K562 (cell line): ENCODE measurements around the gene PDE2A. TPM values are rescaled to one million over a fixed set of nuclear protein-coding genes. Genes with fewer than 3 reads are reported as not detected.
A peak's percentile ranks its signal among the peaks of the same experiment; 100 is the strongest.

ENCODE experiments used
- ATF2 ChIP-seq: sonication (generic); formaldehyde crosslinking; IDR thresholded peaks from 2 replicates; pipeline ENCODE4 v1.8.1; 2022; ENCODE audit warnings: missing genetic modification reagents
- ELF1 ChIP-seq: fragments of 200-800 bp; sonication (Bioruptor generic); IDR thresholded peaks from 2 replicates; pipeline ENCODE4 v1.6.1; 2016; ENCODE audit warnings: missing genetic modification characterization, missing compliant biosample characterization
- HOMEZ ChIP-seq: fragments of 250-450 bp; sonication (Bioruptor Pico); IDR thresholded peaks from 2 replicates; pipeline ENCODE4 v1.4.0; 2020; ENCODE audit warnings: mild to moderate bottlenecking, moderate library complexity
- KDM4B ChIP-seq, 2 experiments: fragments of 450-650 bp in 1 of 2; sonication (generic) in 1 of 2; IDR thresholded peaks; 2 replicates each; pipeline ENCODE4 v1.6.1; 2016 to 2017; ENCODE audit warnings: borderline replicate concordance in 2 of 2, antibody characterized with exemption in 1 of 2, low read depth in 1 of 2, mild to moderate bottlenecking in 1 of 2
- MAX ChIP-seq: sonication (generic); formaldehyde crosslinking; IDR thresholded peaks from 2 replicates; pipeline ENCODE4 v1.9.0; 2022; ENCODE audit warnings: mild to moderate bottlenecking, missing genetic modification reagents
- MLLT1 ChIP-seq, 2 experiments: fragments of 450-650 bp; IDR thresholded peaks; 2 replicates each; pipeline ENCODE4 v1.6.1; 2016
- NONO ChIP-seq, 2 experiments: fragments of 200-400 bp in 1 of 2; fragments of 450-650 bp in 1 of 2; formaldehyde crosslinking in 1 of 2; IDR thresholded peaks; 2 replicates each; pipeline ENCODE4 v1.6.1; 2017; ENCODE audit warnings: low read depth in 2 of 2, mild to moderate bottlenecking in 2 of 2, moderate library complexity in 2 of 2, low read length in 1 of 2
- PHTF2 ChIP-seq: fragments of 250-450 bp; sonication (Bioruptor Pico); IDR thresholded peaks from 2 replicates; pipeline ENCODE4 v1.5.0; 2021; ENCODE audit warnings: mild to moderate bottlenecking
- POLR2G ChIP-seq: fragments of 200-400 bp; formaldehyde crosslinking; IDR thresholded peaks from 2 replicates; pipeline ENCODE4 v1.6.1; 2017; ENCODE audit warnings: low read depth, mild to moderate bottlenecking, antibody characterized with exemption, low read length, moderate library complexity
- RB1 ChIP-seq: fragments of 450-650 bp; IDR thresholded peaks from 2 replicates; pipeline ENCODE4 v1.6.1; 2017; ENCODE audit warnings: low read depth, mild to moderate bottlenecking
- RBFOX2 ChIP-seq: fragments of 200-400 bp; formaldehyde crosslinking; IDR thresholded peaks from 2 replicates; pipeline ENCODE4 v1.6.1; 2017; ENCODE audit warnings: low read depth, mild to moderate bottlenecking, low read length, moderate library complexity
- RBM22 ChIP-seq: fragments of 200-400 bp; formaldehyde crosslinking; IDR thresholded peaks from 2 replicates; pipeline ENCODE4 v1.6.1; 2018; ENCODE audit warnings: low read length, low read depth; ENCODE audit not compliant: poor library complexity, severe bottlenecking
- SLC30A9 ChIP-seq: fragments of 250-450 bp; sonication (Bioruptor Pico); IDR thresholded peaks from 2 replicates; pipeline ENCODE4 v1.8.0; 2022; ENCODE audit warnings: mild to moderate bottlenecking, moderate library complexity
- SREBF2 ChIP-seq: sonication (generic); formaldehyde crosslinking; IDR thresholded peaks from 2 replicates; pipeline ENCODE4 v1.4.0; 2020; ENCODE audit warnings: mild to moderate bottlenecking, missing genetic modification reagents
- U2AF2 ChIP-seq: fragments of 200-400 bp; formaldehyde crosslinking; optimal IDR thresholded peaks from 2 replicates; pipeline ENCODE3; 2017; ENCODE audit warnings: low read depth, mild to moderate bottlenecking, low read length
- ZNF217 ChIP-seq: sonication (generic); formaldehyde crosslinking; IDR thresholded peaks from 2 replicates; pipeline ENCODE4 v1.8.0; 2022; ENCODE audit warnings: mild to moderate bottlenecking, missing genetic modification reagents
- ZNF232 ChIP-seq: sonication (generic); formaldehyde crosslinking; IDR thresholded peaks from 2 replicates; pipeline ENCODE4 v1.8.0; 2022; ENCODE audit warnings: mild to moderate bottlenecking, missing genetic modification reagents
- ZNF395 ChIP-seq: fragments of 200-800 bp; sonication (Bioruptor generic); IDR thresholded peaks from 2 replicates; pipeline ENCODE4 v1.6.1; 2017; ENCODE audit warnings: missing genetic modification characterization, missing compliant biosample characterization
- ZNF449 ChIP-seq: fragments of 250-450 bp; sonication (Bioruptor Pico); IDR thresholded peaks from 2 replicates; pipeline ENCODE4 v1.8.0; 2022; ENCODE audit warnings: moderate library complexity, mild to moderate bottlenecking, inconsistent platforms
- ZNF764 ChIP-seq: fragments of 250-450 bp; sonication (Bioruptor Pico); IDR thresholded peaks from 2 replicates; pipeline ENCODE4 v1.4.0; 2020; ENCODE audit warnings: low read depth, mild to moderate bottlenecking, moderate library complexity
- polyA plus RNA-seq, 8 experiments: library from polyadenylated mRNA; depleted of rRNA in 4 of 8; stranded (reverse) in 5 of 8; unstranded in 3 of 8; fragments of >200 nt; fragmentation: Nextera tagmentation in 2 of 8; fragmentation: Illumina TruSeq in 1 of 8; extraction: Ambion mirVana in 2 of 8; extraction: Trizol in 1 of 8; gene quantifications; 2 replicates each; pipeline versions ENCODE4 v1.2.1 to v1.2.3, GENCODE V29; 2011 to 2014; ENCODE audit warnings: inconsistent platforms in 1 of 8, missing spikeins in 1 of 8
- total RNA-seq, 7 experiments: library from RNA; depleted of rRNA in 6 of 7; stranded (reverse); fragments of >200 nt in 6 of 7; fragmentation: Illumina TruSeq in 2 of 7; extraction: Trizol in 2 of 7; gene quantifications; 2 replicates each; pipeline versions ENCODE4 v1.2.1 to v1.2.3, GENCODE V29; 2011 to 2021; ENCODE audit warnings: low replicate concordance in 1 of 7

The PDE2A gene
- total and polyA plus RNA-seq, 9 of the 15 experiments (the other 6 are each of a cell fraction or from before 2014, with no cell fraction given) = 0.07 to 15.2 (median 1.6) TPM; not detected in 1

- TF ChIP-seq SREBF2 (CRISPR knock-in tag) (no peak), ZNF395 (no peak), U2AF2 (no peak), ELF1 (no peak), KDM4B (IDR thresholded peaks at IDR 0.05; ENCODE audit: borderline replicate concordance in 2 of 2, low read depth in 1 of 2) (no peak), POLR2G (peak; percentile 48; the same call in 1 of the 2 replicates), RB1 (peak; percentile 93), ZNF449 (CRISPR knock-in tag) (no peak), NONO (IDR thresholded peaks at IDR 0.05; ENCODE audit: low read depth in 2 of 2, low read length in 1 of 2) (0 out of 4 replicates have a peak, but pooled peaks of 1 of the 2 experiments have one; percentile 38), ZNF764 (no peak), ZNF217 (no peak), HOMEZ (CRISPR knock-in tag) (no peak), MLLT1 (IDR thresholded peaks at IDR 0.05) (no peak), RBM22 (no peak), SLC30A9 (CRISPR knock-in tag) (no peak), ATF2 (CRISPR knock-in tag) (no peak), MAX (CRISPR knock-in tag) (peak; percentile 97), RBFOX2 (peak; percentile 53), ZNF232 (CRISPR knock-in tag) (no peak), PHTF2 (CRISPR knock-in tag) (no peak)
Measured at GRCh38 chr11:72642884-72643522, 31.2 kb downstream of the PDE2A start (continued).
